HG02840 (cell line): ENCODE results near the gene NTSR2.
"Not testable (repeated sequence)": the region's sequence is repeated elsewhere in the genome, so short reads cannot be mapped to it uniquely, and the experiment has no call there.

Experiments
- ATAC-seq: cut with Tn5 transposase; IDR thresholded peaks from one replicate; pipeline ENCODE4 v1.9.1; 2021; ENCODE audit warnings: mild to moderate bottlenecking, moderate library complexity, moderate number of reproducible peaks; ENCODE audit not compliant: unreplicated experiment, low FRiP score

Gene NTSR2

DNA sequence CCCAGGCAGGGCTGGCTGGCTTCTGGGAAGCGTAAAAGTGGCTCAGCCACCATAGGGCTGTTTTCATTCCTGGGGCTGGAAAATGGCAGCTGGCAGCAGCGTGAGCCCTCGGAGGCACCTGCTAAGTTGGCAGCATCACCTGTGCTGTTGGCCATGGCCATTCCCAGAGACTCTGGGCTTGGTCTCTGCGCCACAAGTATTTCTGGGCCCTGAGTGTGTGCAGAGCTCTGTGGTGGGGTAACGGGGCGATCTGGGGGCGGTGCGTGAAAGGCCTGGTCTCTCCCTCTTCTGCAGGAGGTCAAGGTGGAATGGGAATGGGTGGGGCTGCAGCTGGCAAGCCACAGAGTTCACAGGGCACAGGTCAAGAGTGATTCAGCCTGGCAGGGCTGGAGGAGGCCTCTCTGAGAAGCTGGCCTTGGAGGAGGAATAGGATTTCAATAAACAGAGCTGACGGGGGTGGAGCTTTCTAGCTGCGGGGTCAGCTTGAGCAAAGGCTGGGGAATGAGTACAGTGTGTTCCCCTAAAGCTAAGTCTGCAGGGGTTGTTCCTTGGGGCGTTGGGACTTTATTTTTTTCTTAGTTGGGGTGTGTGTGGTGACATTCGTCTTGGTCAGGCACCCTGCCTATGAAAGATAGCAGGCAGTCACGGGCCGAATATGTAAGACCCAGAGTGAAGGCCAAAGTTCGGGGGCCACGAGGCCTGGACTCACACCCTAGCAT is 10.3 kb upstream of the NTSR2 start:
- no peak for ATAC-seq

DNA sequence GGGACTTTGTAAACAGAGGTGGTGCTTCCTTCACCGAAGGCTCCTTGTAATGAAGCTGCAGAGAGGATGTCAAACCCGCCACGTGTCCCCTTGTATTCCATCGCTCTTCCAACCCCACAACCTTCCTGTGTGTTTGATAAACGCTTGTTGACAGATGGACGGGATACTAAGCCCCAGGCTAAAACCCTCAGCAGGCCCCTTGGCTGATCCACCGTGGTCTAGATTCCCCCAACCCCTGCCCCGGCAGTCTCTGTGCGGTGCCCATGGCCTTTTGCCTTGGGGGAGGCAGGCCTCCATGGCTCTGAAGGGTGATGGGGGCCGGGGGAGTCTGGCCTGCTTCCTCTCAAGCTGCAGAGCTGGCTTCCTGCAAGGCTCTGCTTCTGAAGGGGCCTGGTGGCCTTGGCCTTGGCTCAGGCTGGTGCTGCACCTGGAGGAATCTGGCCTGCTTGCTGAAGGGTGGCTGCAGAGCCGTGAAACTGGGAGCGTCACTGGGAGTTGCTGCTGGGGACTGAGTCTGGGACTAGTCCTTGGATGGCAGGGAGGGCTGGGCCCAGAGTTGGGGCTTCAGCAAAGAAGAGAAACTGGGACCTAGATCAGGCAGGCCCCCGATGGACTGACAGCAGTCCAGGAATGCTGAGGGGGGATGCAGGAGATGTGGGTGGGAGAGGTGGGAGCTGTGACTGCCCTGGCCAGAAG is 9.6 kb upstream of the NTSR2 start:
- no peak for ATAC-seq

DNA sequence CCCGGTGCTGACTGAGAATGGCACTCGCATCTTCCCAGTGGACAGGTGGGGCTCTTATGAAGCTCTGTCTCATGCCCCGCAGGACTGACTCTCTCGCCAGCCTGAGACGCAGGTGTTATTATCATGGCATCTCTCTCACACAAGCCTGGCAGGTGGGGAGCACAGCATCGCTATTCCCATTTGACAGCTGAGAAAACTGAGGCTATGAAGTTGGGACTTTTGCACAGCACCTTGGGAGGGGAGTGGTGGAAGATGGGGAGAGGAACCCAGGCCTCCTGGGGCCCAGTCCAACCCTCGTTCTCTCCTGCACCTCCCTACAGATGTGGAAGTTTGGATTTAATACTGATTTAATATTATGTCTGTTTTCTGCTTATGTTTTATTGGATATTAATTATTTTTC is 9.0 kb upstream of the NTSR2 start:
- ATAC-seq, result no peak

DNA sequence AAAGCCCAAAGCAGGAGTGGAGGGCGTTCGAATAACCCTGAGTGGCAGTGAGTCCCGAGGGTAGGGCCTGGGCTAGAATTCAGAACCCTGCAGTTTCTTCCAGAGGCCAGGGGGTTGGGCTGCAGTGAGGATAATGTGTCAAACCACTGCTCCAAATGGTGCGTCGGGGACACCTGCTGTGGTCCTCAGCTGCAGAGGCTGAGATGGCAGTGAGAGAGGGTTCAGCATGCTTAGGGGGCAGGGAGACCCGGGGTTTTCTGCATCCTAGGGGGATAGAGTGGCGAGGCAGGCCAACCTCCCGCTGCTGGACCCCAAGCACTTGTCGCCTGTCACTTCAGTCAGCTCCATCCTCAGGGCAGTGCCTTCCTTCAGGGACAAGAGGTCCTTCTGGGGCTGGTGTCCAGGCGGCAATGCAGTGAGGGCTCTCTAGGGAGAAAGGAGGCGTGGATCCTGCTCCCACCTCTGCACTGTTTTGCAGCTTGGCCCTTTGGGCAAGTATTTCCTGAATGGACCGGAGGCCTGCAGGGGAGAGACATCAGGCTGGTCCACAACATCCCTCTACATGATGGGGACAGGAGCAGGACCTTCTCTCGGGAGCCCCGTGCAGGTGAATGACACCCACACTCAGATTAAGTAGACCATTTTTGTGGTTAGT is 8.4 kb upstream of the NTSR2 start:
- no peak for ATAC-seq

DNA sequence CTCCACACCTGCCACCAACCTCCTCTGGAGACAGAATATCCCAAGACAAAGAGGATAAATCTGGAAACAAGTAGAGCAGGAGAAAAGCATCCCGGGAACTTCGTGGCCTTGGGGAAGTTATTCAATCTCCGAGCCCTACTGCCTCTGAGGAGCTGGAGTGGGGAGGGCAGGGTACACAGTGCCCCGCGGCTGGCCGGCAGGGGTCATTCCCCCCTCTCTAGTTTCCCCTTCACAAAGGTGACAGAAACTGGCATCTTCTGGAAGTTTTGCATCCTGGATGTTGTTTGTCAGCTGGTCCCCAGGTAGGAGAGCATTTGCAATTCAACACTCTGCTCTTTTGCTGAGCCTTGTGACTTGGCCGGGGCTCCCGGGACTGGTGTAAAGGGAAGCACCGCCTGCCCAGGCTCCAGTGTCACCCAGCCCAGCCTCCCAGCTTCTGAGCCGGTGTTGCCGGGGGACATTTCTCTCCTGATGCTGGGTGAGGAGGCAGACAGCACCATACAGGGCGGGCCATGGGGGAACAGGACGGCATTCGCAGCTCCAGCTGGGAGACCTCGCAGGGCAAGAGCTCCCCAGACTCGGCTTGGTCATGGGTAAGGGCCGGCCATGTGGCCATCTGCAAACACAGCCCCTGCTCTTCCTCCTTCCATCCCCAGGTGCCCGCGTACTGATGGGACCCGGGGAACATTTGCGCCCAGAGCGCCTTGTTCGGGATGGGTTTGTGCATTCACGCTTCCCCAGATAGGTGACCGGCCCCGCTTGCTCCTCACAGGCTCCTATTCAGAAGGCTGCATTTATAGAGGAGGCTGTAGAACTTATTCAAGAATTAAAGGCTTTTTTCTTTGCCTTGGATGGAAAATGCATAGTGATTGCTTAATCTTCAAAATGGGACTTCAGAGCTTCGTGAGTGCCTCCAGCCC is 7.4 kb upstream of the NTSR2 start:
- ATAC-seq, result no peak

DNA sequence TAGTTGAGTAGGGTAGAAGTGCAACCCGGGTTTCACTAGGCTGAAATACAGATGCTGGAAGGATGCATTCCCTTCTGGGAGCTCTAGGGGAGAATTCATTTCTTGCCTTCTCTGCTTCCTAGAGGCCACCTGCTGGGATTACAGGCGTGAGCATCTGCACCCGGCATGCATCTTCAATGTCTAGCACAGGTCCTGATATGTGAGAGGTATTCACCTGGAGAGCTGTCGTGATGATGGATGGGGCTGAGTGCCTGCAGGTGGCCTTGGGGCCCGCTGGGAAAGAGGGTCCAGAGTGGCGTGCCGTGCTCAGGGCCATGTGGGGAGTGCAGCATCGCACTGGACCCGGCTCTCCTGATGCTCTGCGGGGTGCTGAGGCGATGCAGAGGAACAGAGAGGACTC is 6.6 kb upstream of the NTSR2 start:
- ATAC-seq, result no peak

DNA sequence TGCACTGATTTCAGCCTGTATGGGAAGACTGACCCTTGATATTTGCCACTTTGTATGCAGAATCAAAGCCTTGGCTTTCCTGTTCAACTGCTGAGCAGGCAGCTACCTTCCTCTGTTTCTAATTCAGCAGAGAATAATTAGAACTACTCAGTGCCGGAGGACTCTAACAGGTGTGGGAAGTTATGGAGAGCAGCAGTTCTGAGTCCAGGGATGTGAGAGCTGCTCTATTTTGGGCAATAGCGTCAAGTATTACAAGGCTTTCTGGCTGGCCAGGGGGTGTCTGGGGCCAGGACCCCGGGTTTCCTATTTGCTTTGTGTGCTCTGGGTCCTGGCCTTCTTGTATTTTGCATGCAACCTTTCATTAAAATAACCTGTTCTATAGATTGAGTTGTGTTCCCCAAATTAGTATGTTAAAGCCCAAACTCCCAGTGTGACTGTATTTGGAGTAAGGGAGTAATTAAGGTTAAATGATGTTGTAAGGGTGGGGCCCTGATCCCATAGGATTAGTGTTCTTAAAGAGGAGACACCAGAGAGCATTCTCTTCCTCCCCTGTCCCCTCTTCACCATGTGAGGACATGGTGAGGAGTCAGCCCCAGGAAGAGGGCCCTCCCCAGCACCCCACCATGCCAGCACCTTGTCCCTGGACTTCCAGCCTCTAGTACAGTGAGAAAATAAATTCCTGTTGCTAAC is 5.6 kb upstream of the NTSR2 start:
- no peak for ATAC-seq

DNA sequence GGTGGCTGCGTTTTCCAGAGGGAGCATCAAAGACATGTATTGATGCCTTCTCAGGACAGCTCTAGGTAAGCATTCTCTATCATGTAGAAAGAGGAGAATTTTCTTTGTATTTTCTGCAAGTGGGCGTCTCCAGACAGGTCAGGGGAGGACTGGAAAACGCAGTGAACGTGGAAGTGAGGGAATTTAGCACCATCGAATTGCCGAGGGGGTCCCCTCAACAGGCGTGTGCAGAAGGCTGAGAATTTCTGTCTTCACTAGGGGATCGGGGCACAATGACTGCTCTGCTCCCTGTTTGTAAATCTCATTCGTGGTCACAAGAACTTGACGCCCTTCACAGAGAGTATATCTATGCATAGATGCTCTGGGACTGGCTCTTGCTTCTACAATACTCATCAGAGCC is 5.0 kb upstream of the NTSR2 start:
- ATAC-seq, result no peak

DNA sequence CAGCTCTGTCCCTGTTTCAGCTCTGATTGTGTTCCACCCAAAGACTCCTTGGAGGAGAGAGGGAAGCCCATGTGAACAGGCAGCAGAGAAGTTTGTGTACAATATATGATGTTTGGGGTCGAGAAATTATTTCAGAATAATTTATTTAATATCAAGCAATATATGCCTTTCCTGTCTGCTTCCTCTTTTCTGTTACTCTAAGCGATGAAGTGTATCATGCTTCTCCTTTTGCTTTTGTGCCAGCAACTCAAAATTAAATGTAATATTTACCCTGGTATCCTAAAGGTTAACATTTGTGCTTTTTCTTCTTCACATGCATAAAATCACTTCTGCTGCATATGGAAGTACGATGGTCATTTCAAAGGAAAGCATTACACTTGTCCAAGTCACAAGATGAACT is 2.4 kb upstream of the NTSR2 start:
- no peak for ATAC-seq

DNA sequence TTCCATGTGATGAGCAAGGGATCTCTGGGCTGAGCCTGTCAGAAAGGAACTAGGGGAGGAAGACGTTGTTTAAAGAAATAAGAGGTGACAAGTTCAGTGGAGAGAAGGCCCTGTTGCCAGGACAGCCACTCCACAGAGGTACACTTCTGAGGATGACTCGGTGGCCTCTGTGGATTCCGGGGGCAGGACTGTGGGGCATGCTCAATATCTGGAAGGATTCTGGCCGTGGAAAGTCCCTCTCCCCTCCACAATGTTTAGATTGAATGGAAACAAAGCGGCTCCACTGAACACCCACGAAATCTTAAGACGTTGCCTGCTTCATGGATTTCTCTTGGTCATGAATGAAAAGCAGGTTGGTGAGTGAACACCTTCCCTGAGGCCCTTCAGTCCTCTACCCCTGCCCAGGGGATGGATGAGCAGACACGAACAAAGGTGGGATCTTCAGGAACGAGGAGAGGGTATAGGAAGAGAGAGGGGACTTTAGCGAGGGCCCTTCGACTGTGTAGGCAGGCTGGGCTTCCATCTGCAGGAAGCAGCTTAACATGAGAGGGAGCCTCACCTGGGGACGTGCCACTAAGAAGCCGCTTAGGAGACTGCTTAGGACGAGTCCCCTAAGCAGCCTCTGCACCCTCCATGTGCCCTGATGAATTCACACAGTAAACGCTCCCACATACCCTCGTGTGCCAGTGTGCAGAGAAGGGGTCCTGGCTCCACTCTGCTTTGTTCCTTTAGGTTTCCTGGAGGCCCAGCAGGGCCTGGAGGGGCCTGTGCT is 1.9 kb downstream of the NTSR2 start:
- no peak for ATAC-seq

DNA sequence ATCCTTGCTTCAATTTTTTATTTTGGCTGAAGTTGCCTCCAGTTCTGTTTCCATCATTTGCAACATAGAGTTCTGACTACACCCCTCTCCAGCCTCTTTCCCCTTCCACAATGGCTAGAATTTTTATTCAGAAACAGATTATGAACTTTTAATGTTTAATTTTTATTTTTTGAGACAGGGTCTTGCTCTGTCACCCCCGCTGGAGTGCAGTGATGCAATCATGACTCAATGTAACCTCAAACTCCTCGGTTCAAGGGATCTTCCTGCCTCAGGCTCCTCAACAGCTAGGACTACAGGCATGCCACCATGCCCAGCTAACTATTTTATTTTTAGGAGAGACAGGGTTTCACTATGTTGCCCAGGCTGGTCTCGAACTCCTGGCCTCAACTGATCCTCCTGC is 2.8 kb downstream of the NTSR2 start:
- no peak for ATAC-seq

DNA sequence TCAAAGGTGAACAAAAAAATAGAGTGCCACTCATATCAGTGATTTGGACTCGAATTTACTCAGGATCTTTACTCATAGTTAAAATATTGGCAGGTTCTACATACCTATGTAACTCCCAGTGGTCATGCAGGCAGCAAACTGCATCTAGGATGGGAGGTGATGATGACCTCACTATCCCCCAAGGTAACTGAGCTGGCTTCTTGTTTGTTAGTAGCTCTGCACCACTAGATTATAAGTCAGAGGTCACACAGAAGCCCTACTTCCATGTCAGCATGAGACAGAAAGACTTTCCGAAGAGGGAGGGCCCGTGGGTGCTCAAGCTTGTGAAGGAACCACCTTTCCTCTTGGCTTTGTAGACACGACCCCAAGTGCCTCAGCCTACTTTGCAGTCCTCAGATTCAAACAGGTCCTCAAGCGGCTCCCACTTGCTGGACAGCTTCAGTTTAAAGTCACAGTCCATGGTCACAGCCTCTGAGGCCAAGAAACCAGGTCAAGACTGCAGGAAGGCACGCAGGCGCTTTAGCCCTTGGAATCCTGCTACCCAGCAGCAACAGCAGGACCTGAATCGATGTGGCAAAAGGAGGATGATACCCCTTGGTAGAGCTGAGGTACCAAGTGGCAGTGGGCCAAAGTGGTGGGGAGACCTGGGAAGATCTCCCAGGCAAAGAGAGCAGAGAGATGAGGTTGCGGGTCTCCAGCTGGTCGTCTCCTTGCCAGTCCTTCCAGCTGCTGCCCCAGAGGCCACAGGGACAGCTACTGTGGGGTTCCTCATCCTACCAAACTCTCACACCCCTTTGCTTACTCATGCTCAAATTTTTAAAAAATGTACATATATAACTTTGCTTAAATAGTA is 4.3 kb downstream of the NTSR2 start:
- ATAC-seq, result no peak

DNA sequence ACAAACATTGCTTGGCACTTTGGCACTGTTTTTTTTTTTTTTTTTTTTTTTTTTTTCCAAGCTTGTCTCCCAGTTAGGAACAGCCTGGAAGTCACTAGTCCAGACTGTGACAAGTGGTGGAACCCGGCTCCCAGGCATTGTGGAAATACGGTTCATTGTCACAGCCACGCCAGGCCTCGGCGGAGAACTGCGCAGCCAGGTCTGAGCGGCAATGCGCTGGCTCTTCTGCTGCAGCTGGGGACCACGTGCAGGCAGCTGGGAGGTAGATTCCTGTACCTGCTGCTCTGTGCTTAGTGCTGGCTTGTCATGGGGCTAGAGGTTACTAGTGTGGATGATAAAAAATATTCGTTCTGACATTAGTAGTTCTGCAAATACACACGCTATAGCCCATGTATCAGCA is 5.0 kb downstream of the NTSR2 start:
- no peak for ATAC-seq

DNA sequence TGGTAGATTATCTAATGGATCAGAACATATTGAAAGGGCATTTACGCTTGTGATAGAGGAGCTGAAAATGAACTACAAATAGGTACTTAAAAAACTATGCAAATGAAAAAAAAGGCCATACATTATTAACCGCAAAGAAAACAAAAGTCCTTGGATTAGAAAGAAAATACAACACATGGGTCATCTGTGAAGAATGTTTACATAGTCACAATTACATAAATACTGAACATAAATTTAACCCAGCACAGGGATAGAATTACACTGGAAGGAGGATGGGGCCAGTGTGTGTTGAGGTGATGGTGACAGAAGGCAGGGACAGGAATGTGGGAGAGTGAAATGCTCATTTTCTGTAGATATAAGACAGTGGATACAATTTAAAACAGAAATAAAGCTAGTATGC is 6.6 kb downstream of the NTSR2 start:
- no peak for ATAC-seq

DNA sequence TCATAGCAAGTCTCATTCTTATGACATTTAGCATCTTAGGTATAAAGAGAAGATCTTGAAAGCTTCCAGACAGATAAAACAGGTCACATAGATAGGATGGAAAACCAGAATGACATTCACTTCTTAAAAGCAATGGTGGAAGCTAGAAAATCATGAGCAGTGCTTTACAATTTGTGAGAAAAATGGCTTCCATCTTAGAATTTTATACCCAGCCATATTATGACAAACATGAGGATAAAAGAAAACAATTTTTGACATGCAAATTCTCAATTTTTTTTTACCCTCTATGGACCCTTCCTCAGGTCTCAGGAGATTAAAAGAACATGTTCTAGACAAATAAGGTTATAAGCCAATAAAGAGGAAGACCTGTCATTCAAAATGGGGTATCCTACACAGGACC is 7.1 kb downstream of the NTSR2 start:
- no peak for ATAC-seq

DNA sequence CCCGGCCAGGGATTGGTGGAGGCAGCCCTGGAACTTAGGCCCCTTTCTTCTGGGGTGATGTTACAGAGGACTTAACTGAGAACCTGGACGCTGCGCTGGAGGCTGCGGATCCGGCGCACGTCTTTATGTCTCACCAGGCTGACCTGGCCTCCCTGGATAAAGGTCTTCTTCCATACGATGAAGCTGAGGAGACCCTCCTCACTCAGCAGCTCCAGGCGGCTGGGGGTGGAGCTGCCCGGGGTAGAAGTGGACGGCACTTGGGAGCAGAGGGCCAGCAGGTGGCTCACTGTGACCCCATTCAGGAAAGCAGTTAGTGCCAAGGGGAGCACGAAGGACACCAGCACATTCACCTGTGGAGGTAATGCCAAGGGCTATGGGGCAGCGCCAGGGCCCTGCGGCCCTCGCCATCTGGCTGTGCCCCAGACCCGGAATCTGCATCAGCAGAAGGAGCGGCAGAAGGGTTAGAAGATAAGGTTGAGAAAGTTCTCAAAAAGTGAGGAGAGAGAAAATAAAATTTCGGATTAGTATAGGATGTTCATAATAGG is 8.0 kb downstream of the NTSR2 start:
- ATAC-seq, result no peak

DNA sequence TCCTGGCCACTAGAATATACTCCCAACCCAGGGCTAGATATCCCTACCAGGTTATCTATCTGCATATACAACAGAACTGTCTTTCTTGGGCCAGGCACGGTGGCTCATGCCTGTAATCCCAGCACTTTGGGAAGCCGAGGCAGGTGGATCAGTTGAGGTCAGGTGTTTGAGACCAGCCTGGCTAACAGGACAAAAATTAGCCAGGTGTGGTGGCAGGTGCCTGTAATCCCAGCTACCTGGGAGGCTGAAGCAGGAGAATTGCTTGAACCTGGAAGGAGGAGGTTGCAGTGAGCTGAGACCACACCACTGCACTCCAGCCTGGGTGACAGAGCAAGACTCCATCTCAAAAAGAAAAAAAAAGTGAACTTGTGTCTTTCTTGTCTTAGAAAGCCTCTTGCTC is 9.6 kb downstream of the NTSR2 start:
- not testable (repeated sequence) for ATAC-seq

DNA sequence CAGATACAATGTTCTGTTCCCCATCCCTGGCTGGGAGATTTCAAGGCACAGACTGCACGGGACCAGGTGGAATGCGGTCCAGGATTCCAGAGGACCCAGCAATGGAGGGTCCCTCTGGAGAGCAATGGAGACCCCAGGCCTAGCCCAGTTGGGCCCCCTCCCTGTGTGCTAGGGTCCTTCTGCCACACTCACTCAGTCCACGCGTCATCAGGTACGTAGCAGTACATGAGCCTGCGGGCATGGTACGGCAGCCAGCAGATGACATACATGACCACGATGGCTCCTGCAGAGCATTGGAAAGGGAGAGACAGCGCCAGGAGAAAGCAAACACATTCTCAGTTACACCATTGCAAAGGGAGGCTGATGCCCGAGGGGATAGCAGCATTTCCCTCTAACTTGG is 10.1 kb downstream of the NTSR2 start:
- ATAC-seq, result no peak
